Measurements from ENCODE around the gene RBM12.

Gene RBM12

DNA sequence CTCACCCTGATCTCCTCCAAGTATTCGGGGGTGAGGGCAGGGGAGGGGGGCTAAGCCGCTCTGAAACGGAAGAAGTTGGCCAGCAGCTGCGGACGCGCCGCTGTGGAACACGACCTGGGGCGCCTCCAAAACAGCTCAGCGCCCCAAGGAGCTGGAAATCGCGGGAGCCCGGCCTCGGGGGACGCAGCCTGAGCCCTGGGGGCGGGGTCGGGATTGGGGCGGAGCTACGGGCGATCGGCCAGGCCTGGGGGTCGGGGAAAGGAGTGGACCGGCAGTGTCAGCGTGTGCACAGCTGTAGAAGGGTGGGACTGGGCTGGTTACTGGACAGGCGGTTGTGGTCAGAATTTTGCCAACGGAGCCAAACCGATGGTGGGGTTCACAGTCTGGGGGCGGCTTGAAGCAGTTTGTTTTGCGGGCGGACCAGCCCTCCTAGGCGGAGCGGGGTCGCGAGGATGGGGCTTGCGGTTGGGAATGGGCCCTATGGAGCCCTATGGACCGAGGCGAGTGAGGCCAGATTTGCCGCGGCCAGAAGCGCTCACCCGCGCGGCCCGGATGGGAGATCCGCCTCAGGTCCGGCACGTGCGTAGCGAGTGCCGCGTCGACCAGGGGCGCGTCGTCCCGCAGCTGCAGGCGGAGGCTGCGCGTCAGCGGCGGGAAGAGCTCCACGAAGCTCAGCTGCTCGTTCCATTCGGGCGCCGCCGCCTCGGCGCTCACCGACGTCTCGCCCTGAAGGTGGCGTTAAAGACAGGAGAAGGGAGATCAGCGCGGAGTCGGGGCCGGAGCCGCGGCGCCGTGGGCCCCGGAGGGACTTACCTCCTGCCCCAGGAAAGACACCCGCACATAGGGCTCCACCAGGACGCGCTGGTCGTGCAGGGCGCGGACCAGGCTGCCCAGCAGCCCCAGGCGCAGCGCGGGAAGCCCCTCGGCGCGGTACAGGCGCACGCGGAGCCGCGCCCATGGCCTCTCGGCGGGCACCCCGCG, 63.4 kb downstream of the RBM12 start:
- no peak for FAIRE-seq
- no peak for DNase-seq (ENCODE audit: low spot score)

DNA sequence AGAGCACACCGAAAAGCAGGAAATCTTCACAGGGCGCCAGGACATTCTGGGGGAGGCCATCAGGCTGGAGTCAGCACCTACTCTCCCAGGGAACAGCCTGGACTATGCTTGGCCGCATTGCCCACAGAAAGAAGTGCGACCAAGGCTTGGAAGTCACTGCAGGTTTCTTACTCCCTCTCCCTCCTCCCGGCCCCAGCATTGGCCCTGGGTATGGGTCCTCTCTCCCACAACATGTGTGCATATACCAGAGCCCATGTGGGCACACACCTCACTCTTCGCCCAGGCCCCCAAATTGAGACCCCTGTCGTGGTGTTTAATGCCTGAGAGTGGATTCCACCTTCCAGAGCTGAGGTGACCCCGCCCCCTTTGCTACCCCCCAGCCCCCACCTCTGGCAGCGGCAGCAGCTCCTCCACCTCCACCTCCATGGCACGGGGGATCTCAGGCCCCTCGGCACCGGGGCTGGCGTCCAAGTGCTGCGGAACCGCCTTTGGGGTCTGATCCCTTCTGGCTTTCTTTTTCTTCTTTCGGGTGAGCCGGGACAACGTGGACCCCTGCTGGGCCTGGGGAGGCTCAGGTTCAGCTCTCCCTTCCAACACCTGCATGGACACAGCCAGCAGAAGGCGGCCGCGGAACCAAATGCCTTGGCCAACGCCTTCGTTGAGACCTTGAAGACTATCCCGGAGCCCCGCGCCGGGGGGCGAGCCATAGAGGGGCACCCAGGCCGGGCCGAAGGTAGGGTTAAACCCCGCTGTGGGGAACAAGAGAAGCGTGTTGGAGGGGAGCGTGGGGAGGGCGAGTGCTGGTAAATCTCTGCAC, 64.3 kb downstream of the RBM12 start:
- FAIRE-seq (no peak), DNase-seq (ENCODE audit: low spot score) (no peak)

GRCh38 chr20:35599776-35600120, 65.0 kb downstream of the RBM12 start:
- DNase-seq (ENCODE audit: low spot score) (no peak), FAIRE-seq (no peak)
